GM23338 (cell line): Measurements from ENCODE around the gene SRD5A2.

Source experiments
- CREB1 ChIP-seq: fragments of 250-450 bp; sonication (Bioruptor Pico); IDR thresholded peaks from 2 replicates; pipeline ENCODE4 v1.5.0; 2020; ENCODE audit warnings: low read depth, mild to moderate bottlenecking, moderate library complexity
- CTCF ChIP-seq, 2 experiments: fragments of 200-600 bp in 1 of 2; sonication (generic) in 1 of 2; conservative IDR thresholded peaks; 2 replicates each; pipeline versions ENCODE4 v1.5.1 to v1.6.1; 2016 to 2017; ENCODE audit warnings: antibody characterized with exemption in 2 of 2, low read depth in 2 of 2, mild to moderate bottlenecking in 2 of 2, moderate library complexity in 1 of 2
- EZH2 ChIP-seq: fragments of 200-600 bp; sonication (generic); IDR thresholded peaks from one replicate; pipeline ENCODE4 v1.8.0; 2017; ENCODE audit warnings: antibody characterized with exemption, mild to moderate bottlenecking, low read depth; ENCODE audit not compliant: unreplicated experiment
- EZH2phosphoT487 ChIP-seq: fragments of 200-600 bp; sonication (generic); IDR thresholded peaks from one replicate; pipeline ENCODE4 v1.8.1; 2018; ENCODE audit warnings: antibody characterized with exemption; ENCODE audit not compliant: unreplicated experiment
- JUNB ChIP-seq: IDR thresholded peaks from one replicate; pipeline ENCODE4 v1.6.1; 2016; ENCODE audit warnings: antibody characterized with exemption; ENCODE audit not compliant: unreplicated experiment
- NANOG ChIP-seq: IDR thresholded peaks from 2 replicates; pipeline ENCODE4 v1.6.1; 2016; ENCODE audit warnings: antibody characterized with exemption, borderline replicate concordance
- POLR2AphosphoS5 ChIP-seq: IDR thresholded peaks from 2 replicates; pipeline ENCODE4 v1.6.1; 2016; ENCODE audit warnings: antibody characterized with exemption, low read depth
- REST ChIP-seq: IDR thresholded peaks from one replicate; pipeline ENCODE4 v1.6.1; 2018; ENCODE audit warnings: antibody characterized with exemption; ENCODE audit not compliant: unreplicated experiment
- ZNF331 ChIP-seq: fragments of 250-450 bp; sonication (Bioruptor Pico); IDR thresholded peaks from 2 replicates; pipeline ENCODE4 v1.5.0; 2020; ENCODE audit warnings: low read depth, mild to moderate bottlenecking, moderate library complexity

- no peak for TF ChIP-seq EZH2
- TF ChIP-seq CTCF (conservative IDR thresholded peaks at IDR 0.05; ENCODE audit: low read depth in 2 of 2), result no peak
- TF ChIP-seq EZH2phosphoT487, result no peak
- TF ChIP-seq NANOG, result no peak
- no peak for TF ChIP-seq POLR2AphosphoS5
- TF ChIP-seq JUNB, result no peak
- TF ChIP-seq ZNF331 (CRISPR knock-in tag), result no peak
- TF ChIP-seq CREB1 (CRISPR knock-in tag), result no peak
- TF ChIP-seq REST, result no peak
Observed at GRCh38 chr2:31474296-31474695, 106.4 kb downstream of the SRD5A2 start.
